GM19328 (cell line): Measurements from ENCODE around the gene RGS1.

ENCODE experiments used
- ATAC-seq: cut with Tn5 transposase; IDR thresholded peaks from one replicate; pipeline ENCODE4 v1.9.1; 2021; ENCODE audit warnings: mild to moderate bottlenecking, moderate library complexity; ENCODE audit not compliant: unreplicated experiment

The RGS1 gene

GRCh38 chr1:192609110-192610079 lies 33.8 kb downstream of the RGS1 start:
- ATAC-seq, result peak; percentile 99

- ATAC-seq, result no peak
Measured at GRCh38 chr1:192610112-192610889, 34.7 kb downstream of the RGS1 start.

GRCh38 chr1:192615055-192615454 lies 39.5 kb downstream of the RGS1 start:
- no peak for ATAC-seq

DNA sequence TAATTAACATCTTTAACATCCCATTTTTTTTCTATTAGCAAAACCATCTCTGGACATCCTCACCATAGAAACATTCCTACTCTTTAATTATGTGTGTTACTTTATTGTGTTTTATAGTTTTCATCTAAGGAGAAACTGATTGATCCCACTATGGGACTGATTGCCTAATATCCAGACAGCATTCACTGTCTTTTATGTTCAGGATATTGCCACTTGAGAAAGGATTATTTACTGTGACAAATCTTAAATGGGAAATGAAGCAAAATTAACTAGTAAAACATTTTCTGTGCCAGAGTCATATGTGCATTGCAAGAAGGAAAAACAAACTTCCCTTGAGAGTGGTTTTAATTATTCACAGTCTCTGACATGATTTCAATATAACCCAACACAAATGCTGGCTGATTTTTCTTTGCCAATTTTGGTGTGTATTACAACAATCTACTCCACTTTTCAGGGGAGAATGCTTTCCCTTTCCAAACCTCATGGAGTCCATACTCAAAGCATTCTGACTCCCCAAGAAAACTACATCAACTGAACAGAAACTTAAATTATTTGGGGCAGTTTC lies 44.6 kb downstream of the RGS1 start:
- ATAC-seq, result no peak

- ATAC-seq, result peak; percentile 85
Measured at GRCh38 chr1:192626366-192627179, 51.0 kb downstream of the RGS1 start.

DNA sequence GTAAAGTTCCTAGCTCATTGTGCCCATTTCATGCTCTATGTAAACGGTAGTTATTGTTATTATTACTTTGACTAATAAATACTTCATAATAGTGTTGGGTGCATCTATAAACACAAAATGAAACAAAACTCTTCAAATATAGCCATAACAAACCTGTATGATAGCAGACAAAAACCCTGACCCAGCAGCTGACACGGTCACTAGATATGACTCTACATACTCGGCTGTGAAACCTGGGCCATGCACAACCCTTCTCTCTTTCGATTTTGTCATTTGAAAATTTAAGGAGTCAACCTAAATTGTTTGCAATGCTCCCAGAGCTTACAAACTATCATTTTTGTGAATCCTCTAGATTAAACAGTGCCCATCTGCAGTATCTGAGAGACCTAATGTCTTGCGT lies 52.3 kb downstream of the RGS1 start:
- no peak for ATAC-seq

DNA sequence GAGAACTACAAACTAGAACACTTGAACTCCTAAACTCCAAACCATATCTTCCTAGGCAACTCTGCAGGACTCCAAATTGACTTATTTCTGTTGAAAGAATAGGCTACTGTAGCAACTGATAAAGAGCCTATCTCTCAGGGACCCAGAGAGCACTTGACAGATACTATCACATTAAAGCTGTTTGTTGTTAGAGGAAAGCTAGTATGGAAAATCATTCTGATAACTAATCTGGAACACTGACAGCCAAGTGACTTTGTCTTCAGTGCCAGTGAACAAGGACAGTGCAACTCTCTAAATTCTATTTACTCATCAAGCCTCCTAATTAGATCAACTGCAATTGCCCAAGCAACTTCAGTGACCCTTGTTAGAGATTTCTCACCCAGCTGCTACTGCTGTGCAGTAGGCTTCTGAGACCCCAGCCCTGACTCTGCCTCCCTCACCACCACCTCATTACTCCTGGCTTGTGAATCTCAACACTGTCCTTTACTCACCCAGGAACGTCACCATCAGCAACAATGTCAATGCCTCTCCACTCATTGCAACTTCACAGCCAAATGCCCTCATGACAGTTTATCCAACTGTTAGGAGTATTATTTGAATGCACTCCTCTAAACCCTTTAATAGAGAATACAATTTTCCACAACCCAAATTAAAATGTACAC lies 53.0 kb downstream of the RGS1 start:
- ATAC-seq, result no peak

- ATAC-seq, result no peak
Measured at GRCh38 chr1:192629612-192630011, 54.0 kb downstream of the RGS1 start.
